Body of pancreas (tissue), 4 donors: ENCODE measurements around the gene TRPM5.

Experiments
- POLR2A ChIP-seq, 3 donors: fragments of 450-650 bp; IDR thresholded peaks; one replicate each; pipeline ENCODE4 v1.6.1; 2016; ENCODE audit warnings: antibody characterized with exemption in 3 of 3, mild to moderate bottlenecking in 2 of 3
- TF ChIP-seq, protein P1 (sequence below), 7 experiments: fragments of 450-650 bp in 4 of 7; fragments of 200-600 bp in 3 of 7; sonication (generic) in 3 of 7; IDR thresholded peaks; one replicate each; pipeline ENCODE4 v1.5.1; 2016 to 2019; ENCODE audit warnings: antibody characterized with exemption in 7 of 7

GRCh38 chr11:2411446-2412305 lies 32.6 kb downstream of the TRPM5 start:
- TF ChIP-seq, protein P1, sequence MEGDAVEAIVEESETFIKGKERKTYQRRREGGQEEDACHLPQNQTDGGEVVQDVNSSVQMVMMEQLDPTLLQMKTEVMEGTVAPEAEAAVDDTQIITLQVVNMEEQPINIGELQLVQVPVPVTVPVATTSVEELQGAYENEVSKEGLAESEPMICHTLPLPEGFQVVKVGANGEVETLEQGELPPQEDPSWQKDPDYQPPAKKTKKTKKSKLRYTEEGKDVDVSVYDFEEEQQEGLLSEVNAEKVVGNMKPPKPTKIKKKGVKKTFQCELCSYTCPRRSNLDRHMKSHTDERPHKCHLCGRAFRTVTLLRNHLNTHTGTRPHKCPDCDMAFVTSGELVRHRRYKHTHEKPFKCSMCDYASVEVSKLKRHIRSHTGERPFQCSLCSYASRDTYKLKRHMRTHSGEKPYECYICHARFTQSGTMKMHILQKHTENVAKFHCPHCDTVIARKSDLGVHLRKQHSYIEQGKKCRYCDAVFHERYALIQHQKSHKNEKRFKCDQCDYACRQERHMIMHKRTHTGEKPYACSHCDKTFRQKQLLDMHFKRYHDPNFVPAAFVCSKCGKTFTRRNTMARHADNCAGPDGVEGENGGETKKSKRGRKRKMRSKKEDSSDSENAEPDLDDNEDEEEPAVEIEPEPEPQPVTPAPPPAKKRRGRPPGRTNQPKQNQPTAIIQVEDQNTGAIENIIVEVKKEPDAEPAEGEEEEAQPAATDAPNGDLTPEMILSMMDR (IDR thresholded peaks at IDR 0.05), result no peak
- TF ChIP-seq POLR2A (IDR thresholded peaks at IDR 0.05), result no peak
